Central memory CD8-positive, alpha-beta T cell (primary cell): ENCODE results near the gene LPAR3.

Experiments
- ATAC-seq: fragments of 150-1000 bp; cut with Tn5 transposase; replicated peaks from 2 replicates; pipeline ENCODE4 v1.10.0; 2022; ENCODE audit warnings: mild to moderate bottlenecking, moderate FRiP score, moderate number of reproducible peaks; ENCODE audit not compliant: poor library complexity, severe bottlenecking; ENCODE audit errors: extremely low read depth
- DNase-seq, 2 donors: peaks; one replicate each; pipeline ENCODE4 v3.0.0; 2021; ENCODE audit warnings: low spot score in 2 of 2
- H3K27ac Mint-ChIP-seq: one replicate; pipeline ENCODE4 v1.8.0; 2022; ENCODE audit warnings: low read depth, mild to moderate bottlenecking, moderate library complexity, mixed read lengths
- H3K27me3 Mint-ChIP-seq: one replicate; pipeline ENCODE4 v1.8.0; 2022; ENCODE audit warnings: mixed read lengths
- H3K36me3 Mint-ChIP-seq: one replicate; pipeline ENCODE4 v1.8.0; 2022; ENCODE audit warnings: mild to moderate bottlenecking, moderate library complexity, mixed read lengths; ENCODE audit not compliant: insufficient read depth
- H3K4me1 Mint-ChIP-seq: one replicate; pipeline ENCODE4 v1.8.0; 2022; ENCODE audit warnings: mixed read lengths
- H3K4me3 Mint-ChIP-seq: one replicate; pipeline ENCODE4 v1.8.0; 2022; ENCODE audit warnings: mild to moderate bottlenecking, moderate library complexity, mixed read lengths
- H3K9me3 Mint-ChIP-seq: one replicate; pipeline ENCODE4 v1.8.0; 2022; ENCODE audit warnings: mixed read lengths

LPAR3 gene

GRCh38 chr1:84862810-84863251, 30.2 kb downstream of the LPAR3 start:
- H3K36me3 Mint-ChIP-seq: no peaks in the 10 kb centered on the region
- H3K27me3 Mint-ChIP-seq: no peaks in the 10 kb centered on the region
- peak overlapping the region; percentile 24 for H3K4me3 Mint-ChIP-seq
- H3K27ac Mint-ChIP-seq: peak overlapping the region; percentile 90
- peaks cover 39% of the 10 kb centered on the region for H3K4me1 Mint-ChIP-seq
- ATAC-seq (peak; percentile 90), DNase-seq (peak in 1 of 2 donors; percentile 30)
- H3K9me3 Mint-ChIP-seq: no peaks in the 10 kb centered on the region

DNA sequence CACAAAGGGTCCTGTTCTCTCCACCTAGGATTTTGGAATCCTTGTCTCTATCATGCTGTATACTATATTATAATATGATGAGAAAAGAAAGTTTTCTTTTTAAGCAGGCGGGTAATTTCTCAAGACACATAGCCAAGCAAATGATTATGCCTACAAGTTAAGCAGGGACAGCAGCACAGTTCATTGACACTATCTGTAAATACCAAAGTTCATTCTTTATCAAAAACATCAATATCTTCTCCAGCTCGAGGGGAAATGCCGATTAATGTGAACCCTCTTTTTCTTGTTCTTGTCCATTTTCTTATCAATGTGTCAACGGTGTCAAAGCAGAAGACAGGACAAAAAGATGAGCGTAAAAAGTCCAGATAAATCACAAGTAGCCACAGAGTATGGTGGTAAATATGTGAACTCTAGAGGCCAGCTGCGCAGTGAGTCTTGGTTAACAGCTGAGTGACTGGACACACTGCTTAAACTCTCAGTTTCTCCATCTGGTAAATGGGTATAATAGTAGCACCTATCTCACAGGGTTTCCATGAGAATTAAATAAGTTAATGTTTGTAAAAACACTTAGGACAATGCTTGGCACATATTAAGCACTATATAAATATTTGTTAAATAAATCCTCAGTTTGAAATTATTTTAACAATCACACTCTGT, 30.9 kb downstream of the LPAR3 start:
- Mint-ChIP-seq H3K36me3 (no peaks in the 10 kb centered on the region), H3K9me3 (no peaks in the 10 kb centered on the region), H3K27ac (peak overlapping the region; percentile 90), H3K27me3 (no peaks in the 10 kb centered on the region), H3K4me1 (peaks cover 39% of the 10 kb centered on the region), H3K4me3 (peak overlapping the region; percentile 24)
- DNase-seq (no peak), ATAC-seq (no peak)

GRCh38 chr1:84861516-84861915, 31.5 kb downstream of the LPAR3 start:
- H3K4me1 Mint-ChIP-seq: peaks cover 39% of the 10 kb centered on the region
- no peaks in the 10 kb centered on the region for H3K9me3 Mint-ChIP-seq
- ATAC-seq (no peak), DNase-seq (no peak)
- H3K27ac Mint-ChIP-seq: peak overlapping the region; percentile 14
- no peaks in the 10 kb centered on the region for H3K36me3 Mint-ChIP-seq
- no peak overlapping the region for H3K4me3 Mint-ChIP-seq
- no peaks in the 10 kb centered on the region for H3K27me3 Mint-ChIP-seq

DNA sequence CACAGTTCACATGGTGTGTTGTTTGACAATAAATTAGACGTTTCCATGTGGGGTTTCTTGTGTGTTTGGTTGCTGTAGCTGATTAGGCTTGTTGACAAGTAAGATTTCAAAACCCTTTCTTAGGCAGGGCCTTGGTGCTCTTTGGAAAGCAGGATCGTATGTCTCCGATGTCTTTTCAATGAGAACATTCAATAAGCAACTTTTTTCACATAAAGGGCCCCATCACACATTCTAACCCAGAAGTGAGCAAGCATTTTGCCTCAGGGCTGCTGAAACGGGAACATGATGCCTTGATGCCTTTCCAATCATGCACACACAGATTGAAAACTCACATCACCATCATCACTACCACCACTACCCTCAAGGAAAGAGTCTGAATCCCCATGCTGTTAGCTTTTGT, 33.1 kb downstream of the LPAR3 start:
- H3K4me1 Mint-ChIP-seq: peaks cover 37% of the 10 kb centered on the region

GRCh38 chr1:84857906-84858305, 35.1 kb downstream of the LPAR3 start:
- no peak overlapping the region for H3K27ac Mint-ChIP-seq
- H3K9me3 Mint-ChIP-seq: no peaks in the 10 kb centered on the region
- ATAC-seq: no peak
- H3K27me3 Mint-ChIP-seq: no peaks in the 10 kb centered on the region
- H3K4me1 Mint-ChIP-seq: peaks cover 42% of the 10 kb centered on the region
- no peak for DNase-seq
- H3K36me3 Mint-ChIP-seq: no peaks in the 10 kb centered on the region
- H3K4me3 Mint-ChIP-seq: no peak overlapping the region

More for the DNA sequence above, 33.1 kb downstream of the LPAR3 start:
- no peaks in the 10 kb centered on the region for H3K9me3 Mint-ChIP-seq
- peak overlapping the region; percentile 2 for H3K27ac Mint-ChIP-seq
- H3K36me3 Mint-ChIP-seq: no peaks in the 10 kb centered on the region
- H3K27me3 Mint-ChIP-seq: no peaks in the 10 kb centered on the region
- ATAC-seq (no peak), DNase-seq (no peak)
- no peak overlapping the region for H3K4me3 Mint-ChIP-seq

GRCh38 chr1:84856726-84857270, 36.2 kb downstream of the LPAR3 start:
- H3K36me3 Mint-ChIP-seq: no peaks in the 10 kb centered on the region

DNA sequence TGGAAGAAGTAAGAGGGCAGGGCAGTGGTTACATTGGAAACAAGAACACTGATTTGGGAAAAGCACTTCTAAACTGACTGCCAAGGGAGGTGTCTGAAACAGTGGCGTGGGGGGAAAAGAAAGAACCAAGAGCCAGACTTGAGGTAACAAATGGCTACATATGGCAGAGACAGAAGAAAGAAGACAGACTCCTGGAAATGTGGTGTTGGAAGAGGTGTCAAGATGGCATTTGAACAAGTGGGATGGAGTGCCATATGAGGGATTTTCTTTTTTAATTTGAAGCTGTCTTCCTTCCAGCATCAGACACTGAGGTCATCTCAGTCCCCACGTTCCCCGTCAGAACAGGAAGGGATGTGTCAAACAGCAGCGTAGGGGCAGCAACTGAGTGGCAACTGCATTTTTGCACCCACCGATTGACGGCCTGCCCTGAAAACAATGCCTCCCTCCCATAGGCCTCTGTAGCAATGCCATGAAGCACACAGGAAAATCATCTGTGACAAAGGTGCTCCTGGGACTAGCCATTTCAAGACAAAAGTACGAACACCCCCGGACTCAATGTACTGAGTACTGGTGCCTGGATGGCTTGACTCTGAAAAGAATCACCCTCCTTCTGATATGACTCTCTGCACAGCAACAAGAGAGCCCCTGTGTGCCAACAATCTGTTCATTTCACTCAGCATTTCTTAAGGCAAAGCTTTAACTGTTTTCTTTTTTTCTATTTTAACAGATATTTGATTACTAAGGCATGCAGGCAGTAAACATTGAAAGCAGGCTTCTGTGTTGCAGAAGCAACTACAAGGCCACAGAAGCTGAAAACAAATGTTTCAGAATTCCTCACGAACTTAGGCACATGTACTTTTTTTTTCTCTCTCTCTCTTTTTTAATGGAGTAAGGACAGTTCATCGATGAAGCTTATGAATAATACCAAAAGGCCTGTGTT, 37.0 kb downstream of the LPAR3 start:
- DNase-seq: no peak
- Mint-ChIP-seq H3K36me3 (no peaks in the 10 kb centered on the region), H3K4me1 (peaks cover 25% of the 10 kb centered on the region), H3K27me3 (no peaks in the 10 kb centered on the region), H3K4me3 (no peak overlapping the region), H3K27ac (no peak overlapping the region), H3K9me3 (no peaks in the 10 kb centered on the region)
- no peak for ATAC-seq

More at GRCh38 chr1:84856726-84857270, 36.2 kb downstream of the LPAR3 start:
- Mint-ChIP-seq H3K4me3 (no peak overlapping the region), H3K4me1 (peaks cover 32% of the 10 kb centered on the region), H3K27me3 (no peaks in the 10 kb centered on the region), H3K9me3 (no peaks in the 10 kb centered on the region), H3K27ac (no peak overlapping the region)
- no peak for DNase-seq
- no peak for ATAC-seq

DNA sequence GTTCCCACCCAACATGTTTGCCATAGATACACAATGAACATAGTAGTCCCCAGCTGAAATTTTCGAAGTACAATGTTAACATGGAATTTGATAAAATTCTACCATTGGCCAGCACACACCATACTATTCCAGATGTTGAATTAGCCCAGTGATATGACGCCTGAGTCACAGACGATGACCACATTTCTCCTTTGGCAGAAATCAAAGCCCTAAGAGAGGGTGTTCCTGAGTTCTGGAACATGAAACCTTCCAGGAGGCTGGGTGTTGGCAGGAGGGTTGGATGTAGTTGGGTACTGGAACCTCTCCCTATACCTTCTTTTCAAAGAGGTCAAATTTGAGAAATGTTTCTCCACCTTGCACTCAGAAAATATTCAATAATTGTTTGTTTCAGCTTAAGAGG, 37.8 kb downstream of the LPAR3 start:
- Mint-ChIP-seq H3K4me3 (no peak overlapping the region), H3K9me3 (no peaks in the 10 kb centered on the region), H3K27ac (no peak overlapping the region), H3K27me3 (no peaks in the 10 kb centered on the region), H3K4me1 (peaks cover 20% of the 10 kb centered on the region), H3K36me3 (no peaks in the 10 kb centered on the region)
- no peak for DNase-seq
- no peak for ATAC-seq

- H3K9me3 Mint-ChIP-seq: no peaks in the 10 kb centered on the region
- ATAC-seq: peak; percentile 99
- H3K27ac Mint-ChIP-seq: peak overlapping the region; percentile 88
- peak in 1 of 2 donors; percentile 28 for DNase-seq
- no peaks in the 10 kb centered on the region for H3K27me3 Mint-ChIP-seq
- H3K36me3 Mint-ChIP-seq: no peaks in the 10 kb centered on the region
- H3K4me1 Mint-ChIP-seq: peaks cover 19% of the 10 kb centered on the region
- no peak overlapping the region for H3K4me3 Mint-ChIP-seq
Observed at GRCh38 chr1:84853741-84854721, 39.0 kb downstream of the LPAR3 start.

DNA sequence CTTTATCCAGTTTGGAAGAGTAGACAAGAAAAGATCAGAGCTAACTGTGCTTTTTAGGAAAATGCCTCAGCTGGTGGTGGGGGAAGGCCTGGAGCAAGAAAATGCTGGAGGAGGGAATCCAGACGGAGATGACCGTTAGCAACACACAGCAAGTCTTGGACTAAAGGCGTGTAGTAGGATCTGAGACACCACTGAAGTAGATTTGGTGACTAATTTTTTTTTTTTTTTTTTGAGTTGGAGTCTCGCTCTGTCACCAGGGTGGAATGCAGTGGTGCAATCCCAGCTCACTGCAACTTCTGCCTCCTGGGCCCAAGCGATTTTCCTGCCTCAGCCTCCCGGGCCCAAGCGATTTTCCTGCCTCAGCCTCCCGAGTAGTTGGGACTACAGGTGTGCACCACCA, 41.2 kb downstream of the LPAR3 start:
- Mint-ChIP-seq H3K9me3 (no peaks in the 10 kb centered on the region), H3K4me3 (no peak overlapping the region), H3K27ac (peak overlapping the region; percentile 79), H3K27me3 (no peaks in the 10 kb centered on the region), H3K4me1 (peaks cover 33% of the 10 kb centered on the region), H3K36me3 (no peaks in the 10 kb centered on the region)
- no peak for DNase-seq
- no peak for ATAC-seq

DNA sequence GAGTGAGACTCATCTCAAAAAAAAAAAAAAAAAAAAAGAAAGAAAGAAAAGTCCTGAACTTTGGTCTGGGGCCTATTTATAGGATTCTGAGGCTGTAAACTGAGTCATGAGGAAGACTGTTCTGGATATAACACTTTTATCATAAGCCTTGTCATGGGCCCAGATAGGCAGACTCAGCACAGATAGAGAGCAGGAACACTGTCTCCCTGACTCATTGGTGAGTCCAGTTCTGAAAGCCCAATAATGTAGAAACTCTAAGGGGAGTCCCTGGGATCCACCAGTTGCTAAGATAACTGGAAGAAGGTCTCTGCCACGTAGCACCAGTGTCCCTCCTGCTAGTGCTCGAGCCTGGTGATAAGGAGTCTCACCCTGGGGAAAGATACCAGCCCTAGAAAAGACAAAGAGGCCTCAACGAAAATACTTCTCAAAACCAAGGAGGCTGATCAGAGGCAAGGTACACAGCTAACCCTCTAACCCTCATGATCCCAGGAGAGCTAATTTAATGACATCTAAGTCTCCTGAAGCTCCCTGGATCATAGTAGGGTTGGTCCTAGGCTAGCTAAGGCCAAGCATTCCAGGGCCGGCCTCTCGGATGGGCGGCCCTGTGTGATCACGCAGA, 43.5 kb downstream of the LPAR3 start:
- no peak for ATAC-seq

More for the DNA sequence above, 43.5 kb downstream of the LPAR3 start:
- peaks cover 1% of the 10 kb centered on the region for H3K27me3 Mint-ChIP-seq
- DNase-seq: no peak
- no peak overlapping the region for H3K27ac Mint-ChIP-seq
- peaks cover 29% of the 10 kb centered on the region for H3K4me1 Mint-ChIP-seq
- no peaks in the 10 kb centered on the region for H3K36me3 Mint-ChIP-seq
- H3K9me3 Mint-ChIP-seq: no peaks in the 10 kb centered on the region
- no peak overlapping the region for H3K4me3 Mint-ChIP-seq
